H9 (cell line): Measurements from ENCODE around the gene MAP3K7CL. TPM values are rescaled to one million over a fixed set of nuclear protein-coding genes. Genes with fewer than 3 reads are reported as not detected.

Source experiments
- DNase-seq: peaks from one replicate; pipeline ENCODE4 v3.0.0-alpha.2; 2017
- H2AFZ ChIP-seq: one replicate; pipeline ENCODE4 v1.6.1; 2013; ENCODE audit warnings: mild to moderate bottlenecking, low read length, control low read depth, moderate library complexity
- H2AK5ac ChIP-seq: 2 replicates; pipeline ENCODE4 v1.6.1; 2013; ENCODE audit warnings: low read length, control low read depth, mixed read lengths; ENCODE audit not compliant: insufficient read length
- H2BK120ac ChIP-seq: one replicate; pipeline ENCODE4 v1.6.1; 2013; ENCODE audit warnings: low read depth, mild to moderate bottlenecking, low read length, control low read depth, inconsistent platforms; ENCODE audit not compliant: poor library complexity, severe bottlenecking
- H2BK12ac ChIP-seq: 2 replicates; pipeline ENCODE4 v1.6.1; 2013; ENCODE audit warnings: low read length, control low read depth, mixed read lengths, low read depth; ENCODE audit not compliant: insufficient read length
- H2BK15ac ChIP-seq: 2 replicates; pipeline ENCODE4 v1.6.1; 2013; ENCODE audit warnings: low read depth, low read length, control low read depth
- H2BK20ac ChIP-seq: one replicate; pipeline ENCODE4 v1.6.1; 2013; ENCODE audit warnings: low read depth, mild to moderate bottlenecking, low read length, control low read depth, inconsistent platforms; ENCODE audit not compliant: poor library complexity, severe bottlenecking
- H2BK5ac ChIP-seq: 2 replicates; pipeline ENCODE4 v1.6.1; 2013; ENCODE audit warnings: low read length, control low read depth, mixed read lengths; ENCODE audit not compliant: insufficient read length
- H3K14ac ChIP-seq: 2 replicates; pipeline ENCODE4 v1.6.1; 2013; ENCODE audit warnings: low read length, control low read depth; ENCODE audit not compliant: insufficient read depth
- H3K18ac ChIP-seq: 2 replicates; pipeline ENCODE4 v1.6.1; 2013; ENCODE audit warnings: low read depth, mild to moderate bottlenecking, mixed read lengths, low read length, control low read depth; ENCODE audit not compliant: insufficient read length
- H3K23ac ChIP-seq: 2 replicates; pipeline ENCODE4 v1.6.1; 2013; ENCODE audit warnings: low read length, control low read depth, mixed read lengths, low read depth; ENCODE audit not compliant: insufficient read length
- H3K23me2 ChIP-seq: 2 replicates; pipeline ENCODE4 v1.6.1; 2013; ENCODE audit warnings: low read depth, mild to moderate bottlenecking, mixed read lengths, low read length, control low read depth; ENCODE audit not compliant: insufficient read length, poor library complexity, severe bottlenecking
- H3K27ac ChIP-seq: 2 replicates; pipeline ENCODE4 v1.5.1; 2013; ENCODE audit warnings: low read length, control low read depth, mixed read lengths, low read depth; ENCODE audit not compliant: insufficient read length
- H3K27me3 ChIP-seq: 2 replicates; pipeline ENCODE4 v1.6.1; 2013; ENCODE audit warnings: low read length, control low read depth, inconsistent platforms; ENCODE audit not compliant: insufficient read depth
- H3K4ac ChIP-seq: 2 replicates; pipeline ENCODE4 v1.6.1; 2013; ENCODE audit warnings: low read depth, mild to moderate bottlenecking, control low read depth, inconsistent platforms, low read length, moderate library complexity
- H3K4me1 ChIP-seq: 2 replicates; pipeline ENCODE4 v1.6.1; 2013; ENCODE audit warnings: low read length, control low read depth, inconsistent platforms; ENCODE audit not compliant: insufficient read depth
- H3K4me2 ChIP-seq: 2 replicates; pipeline ENCODE4 v1.6.1; 2013; ENCODE audit warnings: low read length, control low read depth, mixed read lengths; ENCODE audit not compliant: insufficient read length, insufficient read depth
- H3K56ac ChIP-seq: 2 replicates; pipeline ENCODE4 v1.6.1; 2013; ENCODE audit warnings: low read depth, mild to moderate bottlenecking, mixed read lengths, low read length, control low read depth; ENCODE audit not compliant: insufficient read length
- H3K79me1 ChIP-seq: 2 replicates; pipeline ENCODE4 v1.6.1; 2013; ENCODE audit warnings: low read depth, mild to moderate bottlenecking, moderate library complexity, low read length, control low read depth, inconsistent platforms; ENCODE audit not compliant: insufficient read depth, poor library complexity, severe bottlenecking
- H3K79me2 ChIP-seq: 2 replicates; pipeline ENCODE4 v1.6.1; 2013; ENCODE audit warnings: low read length, control low read depth, inconsistent platforms; ENCODE audit not compliant: insufficient read depth
- H3K9ac ChIP-seq: 2 replicates; pipeline ENCODE4 v1.6.1; 2013; ENCODE audit warnings: low read length, control low read depth, mixed read lengths; ENCODE audit not compliant: insufficient read length; ENCODE audit errors: extremely low read depth
- H3K9me3 ChIP-seq: one replicate; pipeline ENCODE4 v1.6.1; 2013; ENCODE audit warnings: low read depth, low read length, inconsistent platforms; ENCODE audit not compliant: control insufficient read depth
- H3T11ph ChIP-seq: one replicate; pipeline ENCODE4 v1.6.1; 2013; ENCODE audit warnings: mild to moderate bottlenecking, low read length, control low read depth, inconsistent platforms
- H4K20me1 ChIP-seq: one replicate; pipeline ENCODE4 v1.6.1; 2013; ENCODE audit not compliant: control insufficient read depth, insufficient read length, insufficient read depth
- H4K5ac ChIP-seq: 2 replicates; pipeline ENCODE4 v1.6.1; 2013; ENCODE audit warnings: low read depth, mild to moderate bottlenecking, mixed read lengths, low read length, control low read depth; ENCODE audit not compliant: insufficient read length
- H4K8ac ChIP-seq: replicated peaks from 2 replicates; pipeline ENCODE4 v1.6.1; 2013; ENCODE audit warnings: low read length, control low read depth, mixed read lengths, low read depth; ENCODE audit not compliant: insufficient read length
- H4K91ac ChIP-seq: 2 replicates; pipeline ENCODE4 v1.6.1; 2013; ENCODE audit warnings: low read depth, mild to moderate bottlenecking, moderate library complexity, mixed read lengths, low read length, control low read depth; ENCODE audit not compliant: insufficient read length
- H3K27ac Mint-ChIP-seq, 3 experiments: 2 replicates in 2 of 3; 3 replicates in 1 of 3; pipeline ENCODE4 v1.8.0; 2020 to 2021; ENCODE audit warnings: mixed read lengths in 3 of 3, mild to moderate bottlenecking in 1 of 3, moderate library complexity in 1 of 3
- H3K27me3 Mint-ChIP-seq: 2 replicates; pipeline ENCODE4 v1.8.0; 2021; ENCODE audit warnings: low read depth, mild to moderate bottlenecking, moderate library complexity, mixed read lengths
- H3K36me3 Mint-ChIP-seq, 3 experiments: 2 replicates in 2 of 3; 3 replicates in 1 of 3; pipeline ENCODE4 v1.8.0; 2020 to 2021; ENCODE audit warnings: low read depth in 3 of 3, mixed read lengths in 3 of 3; ENCODE audit not compliant: insufficient read depth in 1 of 3
- H3K4me1 Mint-ChIP-seq, 2 experiments: 2 replicates each; pipeline ENCODE4 v1.8.0; 2020; ENCODE audit warnings: mixed read lengths in 2 of 2
- H3K4me3 Mint-ChIP-seq, 2 experiments: 2 replicates in 1 of 2; 3 replicates in 1 of 2; pipeline ENCODE4 v1.8.0; 2020 to 2021; ENCODE audit warnings: mild to moderate bottlenecking in 2 of 2, mixed read lengths in 2 of 2, moderate library complexity in 1 of 2
- H3K9me3 Mint-ChIP-seq, 2 experiments: 2 replicates in 1 of 2; 3 replicates in 1 of 2; pipeline ENCODE4 v1.8.0; 2020; ENCODE audit warnings: mild to moderate bottlenecking in 2 of 2, mixed read lengths in 2 of 2, moderate library complexity in 1 of 2
- CTCF ChIP-seq: fragments of 200-600 bp; sonication (generic); conservative IDR thresholded peaks from 3 replicates; pipeline ENCODE4 v1.8.0; 2021; ENCODE audit warnings: antibody characterized with exemption, mild to moderate bottlenecking
- WGBS: extraction: QIAGEN DNeasy Blood & Tissue Kit; methylation state at CpG from one replicate; pipeline ENCODE4 v1.1.7; 2013; ENCODE audit warnings: missing lambda C conversion rate, low lambda C conversion rate, mixed read lengths; ENCODE audit not compliant: insufficient read length; ENCODE audit errors: extremely low coverage; 5-methylcytosine and 5-hydroxymethylcytosine counted together
- total RNA-seq: library from RNA; stranded (reverse); gene quantifications from 2 replicates; pipeline ENCODE4 v1.2.1, GENCODE V29; 2021

The MAP3K7CL gene
- total RNA-seq, 1 experiment from 2014 or later, result not detected

GRCh38 chr21:29144736-29145353 is 14.4 kb downstream of the MAP3K7CL start:
- Mint-ChIP-seq H3K27ac (no peak overlapping the region), H3K9me3 (no peaks in the 10 kb centered on the region), H3K4me3 (no peak overlapping the region), H3K27me3 (peaks cover 5% of the 10 kb centered on the region), H3K4me1 (no peaks in the 10 kb centered on the region), H3K36me3 (no peaks in the 10 kb centered on the region)
- H3K79me1 ChIP-seq, result no peaks in the 10 kb centered on the region
- no peak overlapping the region for H3K4me2 ChIP-seq
- no peak overlapping the region for H2BK5ac ChIP-seq
- no peak overlapping the region for H3K27ac ChIP-seq
- H4K8ac ChIP-seq, result no peak overlapping the region
- no peak overlapping the region for H3T11ph ChIP-seq
- no peak overlapping the region for H2BK20ac ChIP-seq
- no peaks in the 10 kb centered on the region for H4K20me1 ChIP-seq
- no peaks in the 10 kb centered on the region for H3K23me2 ChIP-seq
- H3K56ac ChIP-seq, result no peak overlapping the region
- no CpG with 5 or more reads among the region's 2 CpGs for WGBS
- no peaks in the 10 kb centered on the region for H3K27me3 ChIP-seq
- no peak overlapping the region for H4K91ac ChIP-seq
- no peak overlapping the region for H2BK120ac ChIP-seq
- H3K18ac ChIP-seq, result no peak overlapping the region
- H2BK12ac ChIP-seq, result no peak overlapping the region
- no peaks in the 10 kb centered on the region for H3K9me3 ChIP-seq
- no peak overlapping the region for H3K9ac ChIP-seq
- no peak overlapping the region for H2AFZ ChIP-seq
- no peak for TF ChIP-seq CTCF
- H3K4ac ChIP-seq, result no peak overlapping the region
- no peak overlapping the region for H2BK15ac ChIP-seq
- H3K79me2 ChIP-seq, result no peaks in the 10 kb centered on the region
- H4K5ac ChIP-seq, result no peak overlapping the region
- no peak overlapping the region for H3K23ac ChIP-seq
- H3K4me1 ChIP-seq, result no peaks in the 10 kb centered on the region
- no peak for DNase-seq
- no peak overlapping the region for H3K14ac ChIP-seq
- H2AK5ac ChIP-seq, result no peak overlapping the region
